GM19035 (cell line): ENCODE results near the gene SYNJ2.

Source experiments
- ATAC-seq: cut with Tn5 transposase; IDR thresholded peaks from one replicate; pipeline ENCODE4 v1.9.1; 2021; ENCODE audit not compliant: unreplicated experiment

The SYNJ2 gene

DNA sequence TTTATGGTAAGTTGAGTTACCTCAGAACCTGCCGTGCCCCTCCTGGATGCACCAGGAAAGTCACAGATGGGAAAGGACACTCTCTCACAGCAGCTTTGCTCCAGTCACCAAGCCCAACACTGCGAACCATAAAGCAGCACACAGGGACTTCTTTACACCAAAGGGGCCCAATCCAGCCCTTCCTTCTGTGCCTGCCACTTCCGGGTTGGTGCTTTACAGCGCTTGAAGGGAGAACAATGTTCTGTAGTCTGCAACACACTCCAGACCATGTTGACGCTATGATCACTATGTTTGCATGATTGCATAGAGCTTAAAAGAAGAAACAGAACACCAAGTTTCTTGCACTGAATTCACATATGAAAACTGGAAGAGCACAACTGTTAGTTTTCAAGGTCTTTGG is 129.3 kb downstream of the SYNJ2 start:
- no peak for ATAC-seq

DNA sequence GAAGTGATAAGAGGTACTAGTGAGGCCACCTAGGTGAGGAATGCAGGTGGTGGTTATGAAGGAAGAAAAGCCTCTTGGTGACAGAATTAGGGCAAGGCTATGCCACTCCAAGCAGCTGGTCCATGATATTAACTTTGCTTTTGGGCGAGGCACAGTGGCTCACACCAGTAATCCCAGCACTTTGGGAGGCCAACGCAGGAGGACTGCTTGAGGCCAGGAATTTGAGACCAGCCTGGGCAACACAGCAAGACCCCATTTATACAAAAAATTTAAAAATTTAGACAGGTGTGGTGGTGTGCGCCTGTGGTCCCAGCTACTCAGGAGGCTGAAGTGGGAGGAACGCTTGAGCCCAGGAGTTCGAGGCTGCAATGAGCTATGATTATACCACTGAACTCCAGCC is 130.3 kb downstream of the SYNJ2 start:
- no peak for ATAC-seq

DNA sequence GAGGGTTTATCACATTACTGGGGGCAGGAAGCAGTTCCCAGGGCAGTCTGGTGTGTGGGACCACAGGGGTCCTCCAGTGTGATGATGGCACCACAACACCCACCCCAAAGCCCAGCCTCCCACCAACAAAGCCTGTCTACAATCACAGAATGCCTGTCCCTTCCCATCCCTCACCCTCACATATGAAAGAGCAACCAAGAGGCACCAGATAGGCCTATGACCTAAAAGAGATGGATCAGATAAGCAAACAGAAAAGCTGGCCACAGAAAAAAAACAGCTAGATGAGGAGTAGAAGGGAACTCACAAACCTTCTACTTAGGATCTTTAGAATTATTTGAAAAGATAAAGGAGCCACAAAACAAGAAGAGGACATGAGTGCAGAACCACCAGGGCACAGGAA is 132.1 kb downstream of the SYNJ2 start:
- ATAC-seq, result no peak

DNA sequence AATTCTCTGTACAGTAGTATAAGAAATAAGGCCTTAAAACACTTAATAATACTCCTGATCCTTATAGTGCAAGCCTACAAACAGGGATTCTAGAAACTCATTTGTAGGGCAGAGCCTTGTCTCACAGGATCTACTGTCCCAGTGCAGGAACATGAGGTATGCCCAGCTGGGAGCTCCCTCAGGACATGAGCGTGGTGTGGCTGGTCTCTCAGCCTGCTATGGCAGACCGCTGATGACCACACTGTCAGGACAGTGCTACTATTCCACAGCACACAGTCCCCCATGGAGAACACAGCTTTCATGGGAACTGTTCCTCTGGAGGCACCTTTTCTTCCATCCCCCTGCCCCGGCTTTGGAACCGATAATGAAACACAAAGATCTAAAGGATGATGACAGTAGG is 133.4 kb downstream of the SYNJ2 start:
- no peak for ATAC-seq

DNA sequence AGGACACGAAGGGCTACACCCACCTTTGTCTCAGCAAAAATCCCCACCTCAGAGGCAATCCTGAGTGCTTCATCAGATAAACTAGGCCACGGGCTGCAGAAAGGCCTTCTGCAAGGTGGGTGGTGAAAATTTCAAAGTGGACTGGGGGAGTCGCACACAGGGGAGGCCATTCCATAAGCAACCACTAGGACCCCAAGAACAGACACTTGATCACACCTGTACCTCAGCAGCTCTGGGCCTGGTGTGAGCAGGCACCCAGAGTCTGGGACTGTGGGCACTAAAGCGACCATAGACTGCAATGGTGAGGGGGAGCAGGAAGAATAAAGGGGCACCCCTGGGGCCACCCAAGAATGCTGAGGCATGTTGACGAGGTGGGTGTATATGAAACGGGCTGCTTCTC is 133.8 kb downstream of the SYNJ2 start:
- no peak for ATAC-seq

DNA sequence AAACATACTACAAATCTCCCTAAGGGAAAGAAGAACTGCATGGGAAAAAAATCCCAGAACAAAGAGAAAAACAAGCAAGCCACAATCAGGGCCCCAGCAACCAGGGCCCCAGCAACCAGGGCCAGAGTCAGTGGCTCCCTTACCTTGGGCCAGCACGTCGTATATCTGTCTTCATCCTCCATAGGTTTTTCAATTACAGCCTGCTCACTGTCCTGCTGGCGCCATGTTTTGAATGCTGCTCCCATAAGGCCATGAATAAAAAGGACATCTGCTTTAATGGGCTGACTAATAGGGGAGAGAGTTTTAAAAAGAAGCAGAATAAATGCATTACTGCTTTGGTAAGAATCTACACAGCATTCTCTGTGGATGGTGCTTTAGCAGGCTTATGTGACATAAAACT is 137.2 kb downstream of the SYNJ2 start:
- ATAC-seq, result no peak

DNA sequence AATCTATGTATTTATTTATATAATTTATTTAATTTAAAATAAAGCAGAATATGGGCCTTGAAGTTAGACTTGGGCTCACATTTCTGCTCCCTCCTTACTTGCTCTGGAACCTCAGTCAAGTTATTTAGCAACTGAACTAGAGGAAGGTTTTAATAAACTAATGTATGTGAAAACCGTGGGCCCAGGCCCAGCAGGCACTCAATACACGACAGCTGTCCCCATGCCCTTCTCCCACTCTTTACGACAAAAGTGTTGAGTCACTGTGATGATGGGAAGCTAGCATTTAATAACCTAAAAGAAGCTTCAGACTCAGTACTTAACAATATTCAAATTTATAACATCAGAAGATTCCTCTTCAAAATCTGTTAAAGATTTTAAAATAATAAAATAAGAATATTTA is 139.7 kb downstream of the SYNJ2 start:
- no peak for ATAC-seq

DNA sequence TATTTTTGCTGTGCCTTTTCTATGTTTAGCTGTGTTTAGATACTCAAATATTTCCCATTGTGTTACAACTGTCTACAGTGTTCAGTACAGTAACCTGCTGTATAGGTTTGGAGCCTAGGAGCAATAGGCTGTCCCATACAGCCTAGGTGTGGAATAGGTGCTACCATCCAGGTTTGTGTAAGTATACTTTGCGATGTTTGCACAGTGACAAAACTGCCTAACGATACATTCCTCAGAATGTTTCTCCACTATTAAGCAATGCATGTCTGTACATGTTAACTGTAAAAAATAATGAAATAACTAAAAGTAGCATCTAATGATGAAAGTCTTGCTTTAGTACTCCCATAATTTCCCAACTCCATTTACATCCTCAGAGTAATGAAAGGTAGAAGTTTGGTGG is 140.4 kb downstream of the SYNJ2 start:
- ATAC-seq, result no peak

DNA sequence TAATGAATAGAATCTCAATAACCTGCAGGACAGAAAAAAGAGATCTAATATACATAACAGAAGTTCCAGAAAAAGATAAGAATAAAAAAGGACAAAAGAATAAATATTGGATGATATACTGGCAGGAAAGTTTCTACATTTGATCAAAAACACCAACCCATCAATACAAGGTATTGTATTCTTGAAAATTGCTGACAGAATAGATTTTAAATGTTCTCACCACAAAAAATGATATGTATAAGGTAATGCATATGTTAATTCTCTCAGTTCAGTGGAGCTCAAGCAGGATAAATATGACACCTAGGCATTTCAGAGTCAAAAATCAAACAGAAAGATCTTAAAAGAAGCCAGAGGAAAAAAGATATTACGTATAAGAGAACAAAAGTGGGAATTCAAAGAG is 142.6 kb downstream of the SYNJ2 start:
- ATAC-seq, result no peak

DNA sequence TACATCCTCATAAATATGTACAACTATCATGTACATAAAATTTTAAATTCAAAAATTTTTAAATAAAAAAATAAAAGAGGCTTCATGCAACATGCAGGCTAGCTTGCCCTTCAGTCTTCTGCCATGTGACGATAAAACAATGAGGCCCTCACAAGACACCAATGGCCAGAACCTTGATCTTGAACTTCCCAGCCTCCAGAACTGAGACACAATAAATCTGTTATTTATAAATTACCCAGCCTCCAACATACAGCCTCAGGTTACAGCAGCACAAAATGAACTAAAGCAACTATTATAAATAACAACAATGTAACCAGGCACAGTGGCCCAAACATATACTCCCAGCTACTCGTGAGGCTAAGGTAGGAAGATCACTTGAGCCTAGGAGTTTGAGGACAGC is 143.6 kb downstream of the SYNJ2 start:
- no peak for ATAC-seq

DNA sequence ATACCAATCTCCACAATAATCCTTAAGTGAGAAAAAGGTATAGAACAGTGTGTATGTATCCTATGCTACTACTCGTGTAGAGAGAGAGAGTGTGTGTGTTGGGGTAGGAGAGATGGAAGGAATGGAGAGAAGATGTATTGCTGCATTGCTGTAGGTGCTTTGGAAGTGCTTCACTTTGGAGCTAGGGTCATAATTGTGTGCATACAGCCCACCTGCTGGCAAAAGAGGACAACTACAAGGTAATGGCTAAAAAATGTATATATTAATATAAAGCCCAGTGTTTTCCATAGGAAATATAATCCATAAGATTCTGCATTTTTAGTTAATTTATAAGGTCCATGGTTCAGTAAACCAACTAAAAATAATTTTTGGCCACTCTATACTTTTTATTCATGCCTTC is 150.3 kb downstream of the SYNJ2 start:
- ATAC-seq, result no peak

DNA sequence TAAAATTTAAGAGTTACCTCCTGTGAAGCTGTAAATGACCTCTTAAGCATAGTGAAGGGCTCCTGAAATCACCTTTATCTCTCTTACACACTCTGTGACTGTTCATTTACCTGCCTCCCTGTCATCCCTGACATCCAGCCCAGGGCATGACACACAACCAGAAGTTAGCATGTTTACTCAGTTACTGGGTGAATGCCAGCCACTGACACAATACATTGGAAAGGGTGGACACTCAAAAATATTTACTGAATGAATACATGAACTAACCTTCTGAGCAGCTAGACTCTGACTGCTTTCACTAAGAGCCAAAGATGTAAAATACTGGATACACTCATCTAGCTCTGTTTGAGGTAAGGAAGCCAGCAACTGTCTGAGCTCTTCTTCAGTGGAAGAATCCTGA is 161.1 kb downstream of the SYNJ2 start:
- ATAC-seq, result no peak

DNA sequence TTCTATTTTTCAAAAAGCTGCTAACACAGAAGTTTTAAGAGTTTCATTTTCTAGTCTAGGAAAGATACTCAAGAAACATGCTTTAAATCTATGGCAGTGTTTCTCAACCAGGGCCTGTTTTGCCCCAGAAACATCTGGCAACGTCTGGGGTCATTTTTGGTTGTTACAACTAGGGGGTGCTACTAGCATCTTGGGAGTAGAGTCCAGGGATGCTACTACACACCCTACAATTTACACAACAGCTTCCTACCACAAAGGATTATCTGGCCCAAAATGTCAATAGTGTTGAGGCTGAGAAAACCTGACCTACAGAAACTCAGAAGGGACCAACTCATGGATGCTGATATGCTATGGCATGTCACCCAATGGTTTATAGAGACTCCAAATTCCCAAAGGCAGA is 162.0 kb downstream of the SYNJ2 start:
- no peak for ATAC-seq
